ENCODE data around the gene ATOX1.

- TF ChIP-seq CTCF (conservative IDR thresholded peaks at IDR 0.05; ENCODE audit: low read depth in 2 of 2) (no peak), REST (IDR thresholded peaks at IDR 0.05; ENCODE audit: unreplicated experiment) (no peak), POLR2AphosphoS5 (IDR thresholded peaks at IDR 0.05; ENCODE audit: low read depth) (no peak), EZH2phosphoT487 (IDR thresholded peaks at IDR 0.05; ENCODE audit: unreplicated experiment) (no peak), CREB1 (CRISPR knock-in tag; IDR thresholded peaks at IDR 0.05; ENCODE audit: low read depth) (no peak), EZH2 (IDR thresholded peaks at IDR 0.05; ENCODE audit: low read depth, unreplicated experiment) (no peak), STAT1 (IDR thresholded peaks at IDR 0.05; ENCODE audit: unreplicated experiment) (no peak), JUNB (IDR thresholded peaks at IDR 0.05; ENCODE audit: unreplicated experiment) (no peak), ETS1 (IDR thresholded peaks at IDR 0.05) (no peak), ZNF331 (CRISPR knock-in tag; IDR thresholded peaks at IDR 0.05; ENCODE audit: low read depth) (no peak), ZNF114 (CRISPR knock-in tag; IDR thresholded peaks at IDR 0.05) (no peak)
Measured at GRCh38 chr5:151757233-151758140, 944 bp downstream of the ATOX1 start.

All from GM23338 (cell line).